ENCODE measurements around the gene LRRTM1. TPM values are rescaled to one million over a fixed set of nuclear protein-coding genes. Genes with fewer than 3 reads are reported as not detected.
A peak's percentile ranks its signal among the peaks of the same experiment; 100 is the strongest.

The LRRTM1 gene
- polyA plus RNA-seq, 6 donors from 2014 or later, result not detected

- Mint-ChIP-seq H3K4me3 (no peak overlapping the region), H3K36me3 (no peaks in the 10 kb centered on the region), H3K27ac (no peak overlapping the region), H3K4me1 (no peaks in the 10 kb centered on the region), H3K27me3 (peaks cover 0 to 15% (median 5%) of the 10 kb centered on the region in 3 donors), H3K9me3 (peaks cover 0 to 6% (median 2%) of the 10 kb centered on the region in 7 donors)
- no peak for DNase-seq
- ATAC-seq (ENCODE audit: low read depth in 2 of 2), result no peak
These were observed 11.5 kb downstream of the LRRTM1 start for GRCh38 chr2:80293039-80293438.

DNA sequence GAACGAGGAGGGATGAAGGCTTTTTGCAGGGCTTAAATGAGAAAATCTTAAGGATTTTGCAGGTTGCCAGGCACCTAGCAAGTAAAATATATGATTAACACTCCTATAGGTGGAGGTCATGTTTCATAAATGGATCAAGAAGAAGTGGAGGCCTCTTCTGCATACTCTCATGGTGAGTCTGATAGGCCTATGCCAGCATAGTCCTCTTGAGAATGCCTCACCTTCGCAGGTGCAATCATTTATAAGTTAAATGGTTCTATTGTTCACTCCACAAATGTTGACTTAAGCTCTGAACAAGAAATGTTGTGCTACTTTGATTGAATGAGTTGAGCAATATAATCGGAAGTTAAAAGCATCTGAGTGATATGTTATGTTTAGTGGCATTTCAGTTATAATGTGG, 12.1 kb downstream of the LRRTM1 start:
- H3K36me3 Mint-ChIP-seq, result no peaks in the 10 kb centered on the region
- DNase-seq, result no peak

DNA sequence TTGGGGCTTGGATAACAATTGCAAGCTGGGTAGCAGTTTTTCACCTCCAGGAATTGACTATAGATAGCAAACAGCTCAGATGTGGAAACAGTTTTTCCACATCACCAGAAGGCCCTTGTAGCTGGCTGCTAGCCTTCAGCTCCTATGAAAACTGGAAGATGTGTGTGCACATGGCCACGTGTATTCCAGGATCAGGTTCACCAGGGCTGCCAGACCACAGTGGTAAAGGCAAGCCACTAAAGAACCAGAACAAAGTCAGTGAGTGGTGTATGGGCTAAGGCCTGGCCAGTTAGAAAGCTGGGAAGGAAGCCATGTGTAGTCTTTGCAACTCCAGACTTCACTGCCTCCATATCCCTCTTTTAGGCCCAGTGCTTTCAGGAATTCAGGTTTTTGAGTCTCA, 12.9 kb downstream of the LRRTM1 start:
- Mint-ChIP-seq H3K4me1 (no peaks in the 10 kb centered on the region), H3K27me3 (peaks cover 0 to 9% (median 5%) of the 10 kb centered on the region in 3 donors), H3K36me3 (no peaks in the 10 kb centered on the region), H3K9me3 (peaks cover 0 to 9% (median 2%) of the 10 kb centered on the region in 7 donors), H3K4me3 (no peak overlapping the region), H3K27ac (no peak overlapping the region)
- ATAC-seq (ENCODE audit: low read depth in 2 of 2) (no peak), DNase-seq (no peak)

More for the DNA sequence above, 12.1 kb downstream of the LRRTM1 start:
- no peak overlapping the region for H3K4me3 Mint-ChIP-seq
- ATAC-seq (ENCODE audit: low read depth in 2 of 2), result no peak
- H3K27ac Mint-ChIP-seq, result no peak overlapping the region
- peaks cover 0 to 6% (median 2%) of the 10 kb centered on the region in 7 donors for H3K9me3 Mint-ChIP-seq
- peaks cover 0 to 14% (median 5%) of the 10 kb centered on the region in 3 donors for H3K27me3 Mint-ChIP-seq
- H3K4me1 Mint-ChIP-seq, result no peaks in the 10 kb centered on the region

DNA sequence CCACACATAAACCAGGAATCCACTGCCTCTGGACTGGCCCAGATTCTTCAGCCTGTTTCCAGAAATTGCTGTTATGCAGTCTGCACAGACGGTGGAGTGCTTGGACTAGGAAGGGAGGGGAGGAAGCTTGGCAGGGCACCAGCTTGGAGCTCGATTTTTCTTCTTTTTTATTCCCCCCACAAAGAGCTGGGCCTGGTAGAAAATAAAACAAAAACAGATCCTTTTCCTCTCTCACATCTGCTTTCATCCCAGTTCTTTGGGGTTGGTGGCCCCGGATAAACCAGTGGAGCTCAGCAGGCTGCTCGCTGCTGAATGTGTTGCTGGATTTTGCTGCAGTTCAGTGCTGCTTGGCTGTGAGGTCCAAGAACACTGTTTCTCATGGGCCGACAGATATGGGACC, 16.0 kb downstream of the LRRTM1 start:
- ATAC-seq (ENCODE audit: low read depth in 2 of 2), result no peak

DNA sequence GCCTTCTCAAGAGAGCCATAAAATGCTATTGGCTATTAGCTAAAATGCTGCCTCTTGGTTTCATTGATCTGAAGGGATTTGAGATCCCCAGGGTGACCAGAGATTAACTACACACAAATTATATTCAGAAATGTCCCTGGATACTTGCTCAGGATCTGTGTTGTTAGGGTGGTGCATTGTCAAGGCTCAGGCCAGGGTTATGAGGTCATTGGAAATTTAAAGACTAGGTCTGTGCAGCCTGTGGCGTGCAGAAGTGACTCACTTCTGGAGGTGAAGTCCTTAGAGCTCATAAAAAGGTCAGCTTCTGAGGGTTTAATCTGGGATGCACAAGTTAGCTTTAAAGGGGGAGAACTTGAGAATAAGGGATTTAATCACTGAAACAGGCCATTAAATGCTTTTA, 23.5 kb downstream of the LRRTM1 start:
- H3K9me3 Mint-ChIP-seq, result peaks cover 2 to 16% (median 5%) of the 10 kb centered on the region in 7 donors
- no peaks in the 10 kb centered on the region for H3K4me1 Mint-ChIP-seq
- H3K27me3 Mint-ChIP-seq, result no peaks in the 10 kb centered on the region
- ATAC-seq (ENCODE audit: low read depth in 2 of 2) (no peak), DNase-seq (no peak)
- H3K27ac Mint-ChIP-seq, result no peak overlapping the region
- no peaks in the 10 kb centered on the region for H3K36me3 Mint-ChIP-seq
- H3K4me3 Mint-ChIP-seq, result no peak overlapping the region

More for the DNA sequence above, 16.0 kb downstream of the LRRTM1 start:
- no peak for DNase-seq
- no peaks in the 10 kb centered on the region for H3K4me1 Mint-ChIP-seq
- H3K36me3 Mint-ChIP-seq, result no peaks in the 10 kb centered on the region
- H3K9me3 Mint-ChIP-seq, result peaks cover 0 to 6% (median 2%) of the 10 kb centered on the region in 7 donors
- H3K27ac Mint-ChIP-seq, result no peak overlapping the region
- no peak overlapping the region for H3K4me3 Mint-ChIP-seq
- peaks cover 0 to 2% (median 0%) of the 10 kb centered on the region in 3 donors for H3K27me3 Mint-ChIP-seq

DNA sequence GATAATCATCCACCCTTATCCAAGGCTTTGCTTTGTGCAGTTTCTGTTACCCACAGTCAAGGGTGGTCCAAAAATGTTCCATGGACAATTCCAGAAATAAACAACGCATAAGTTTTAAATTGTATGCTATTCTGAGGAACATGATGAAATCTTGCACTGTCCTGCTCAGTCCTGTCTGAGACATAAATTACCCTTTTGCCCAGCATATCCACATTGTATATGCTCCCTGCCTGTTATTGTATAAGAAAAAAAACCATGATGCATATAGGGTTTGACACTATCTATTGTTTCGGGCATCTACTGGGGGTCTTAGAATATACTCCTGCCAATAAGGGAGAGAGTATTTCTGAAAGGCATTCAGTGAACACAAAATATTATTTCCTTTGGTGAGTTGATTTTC, 24.0 kb downstream of the LRRTM1 start:
- no peak for DNase-seq
- peaks cover 2 to 19% (median 5%) of the 10 kb centered on the region in 7 donors for H3K9me3 Mint-ChIP-seq
- H3K36me3 Mint-ChIP-seq, result no peaks in the 10 kb centered on the region
- ATAC-seq (ENCODE audit: low read depth in 2 of 2), result no peak
- no peak overlapping the region for H3K4me3 Mint-ChIP-seq
- no peaks in the 10 kb centered on the region for H3K27me3 Mint-ChIP-seq
- no peak overlapping the region for H3K27ac Mint-ChIP-seq
- H3K4me1 Mint-ChIP-seq, result no peaks in the 10 kb centered on the region

DNA sequence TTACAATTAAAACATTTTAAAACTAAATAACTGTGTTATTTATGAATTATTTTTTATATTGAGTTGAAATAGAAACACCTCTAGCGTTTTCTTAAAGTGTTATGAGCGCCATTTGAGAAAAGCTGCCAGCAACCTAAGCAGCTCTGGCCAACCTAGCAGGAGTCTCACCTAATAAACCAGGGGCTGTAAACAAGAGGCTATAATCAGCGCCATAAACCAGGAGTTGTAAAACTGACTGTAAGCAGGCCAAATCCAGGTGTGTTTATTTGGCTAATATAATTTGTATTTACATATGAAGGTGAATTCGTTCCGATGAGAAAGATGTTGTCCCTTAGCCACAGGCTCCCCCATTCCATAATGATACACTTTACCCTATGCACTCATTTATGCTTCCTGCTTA, 34.7 kb downstream of the LRRTM1 start:
- DNase-seq (no peak), ATAC-seq (ENCODE audit: low read depth in 2 of 2) (no peak)
- H3K9me3 Mint-ChIP-seq, result peaks cover 0 to 25% (median 8%) of the 10 kb centered on the region in 7 donors
- no peaks in the 10 kb centered on the region for H3K4me1 Mint-ChIP-seq
- H3K27ac Mint-ChIP-seq, result peak overlapping the region in 1 of 6 donors; percentile 18
- H3K36me3 Mint-ChIP-seq, result no peaks in the 10 kb centered on the region
- H3K4me3 Mint-ChIP-seq, result no peak overlapping the region
- H3K27me3 Mint-ChIP-seq, result no peaks in the 10 kb centered on the region

DNA sequence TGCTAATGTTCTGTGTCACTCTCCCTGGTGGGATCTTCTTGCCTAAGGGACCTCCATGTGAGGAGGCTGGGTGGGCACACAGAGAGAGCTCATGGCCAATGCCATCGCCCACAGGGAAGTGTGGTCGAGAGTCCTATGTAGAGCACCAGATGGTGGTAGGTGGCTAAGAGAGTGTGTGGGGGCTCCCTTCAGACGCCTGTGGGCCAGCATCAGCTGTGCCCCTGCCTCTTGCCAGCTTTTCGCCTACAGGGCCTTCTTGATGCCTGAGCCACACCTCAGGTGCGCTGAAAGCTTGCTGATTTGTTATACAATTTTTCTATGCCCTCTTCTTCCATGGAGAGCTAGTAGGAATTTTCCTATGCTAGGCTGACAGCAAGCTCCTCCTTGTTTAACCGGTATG, 38.3 kb downstream of the LRRTM1 start:
- peak overlapping the region in 1 of 8 donors; percentile 64 for H3K4me3 Mint-ChIP-seq
- no peaks in the 10 kb centered on the region for H3K4me1 Mint-ChIP-seq
- no peaks in the 10 kb centered on the region for H3K36me3 Mint-ChIP-seq
- no peak overlapping the region for H3K27ac Mint-ChIP-seq
- H3K27me3 Mint-ChIP-seq, result no peaks in the 10 kb centered on the region
- no peak for DNase-seq
- H3K9me3 Mint-ChIP-seq, result peaks cover 0 to 18% (median 8%) of the 10 kb centered on the region in 7 donors
- ATAC-seq (ENCODE audit: low read depth in 2 of 2), result no peak

DNA sequence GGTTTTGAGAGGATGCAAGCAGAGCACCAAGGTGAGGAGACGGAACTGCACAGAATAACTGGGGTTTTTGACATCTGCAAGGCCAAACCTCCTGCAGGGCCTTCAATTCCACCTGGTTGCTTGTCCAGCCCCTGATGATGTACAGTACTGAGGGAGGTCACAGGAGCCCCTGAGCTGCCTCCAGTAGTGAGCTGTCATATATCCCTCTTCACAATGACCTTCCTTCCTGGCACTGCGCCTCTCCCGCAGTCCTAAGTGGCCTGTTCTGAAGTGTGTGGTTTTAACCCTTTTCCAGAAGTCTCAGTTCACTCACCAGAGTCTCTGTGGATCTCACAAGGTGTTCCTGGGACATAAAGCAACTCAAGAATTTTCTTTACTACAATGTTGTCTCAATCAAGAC, 45.3 kb downstream of the LRRTM1 start:
- H3K27me3 Mint-ChIP-seq, result no peaks in the 10 kb centered on the region
- H3K27ac Mint-ChIP-seq, result no peak overlapping the region
- ATAC-seq (ENCODE audit: low read depth in 2 of 2) (no peak), DNase-seq (no peak)
- peaks cover 0 to 4% (median under 1%) of the 10 kb centered on the region in 7 donors for H3K9me3 Mint-ChIP-seq
- H3K36me3 Mint-ChIP-seq, result no peaks in the 10 kb centered on the region
- H3K4me3 Mint-ChIP-seq, result no peak overlapping the region
- no peaks in the 10 kb centered on the region for H3K4me1 Mint-ChIP-seq

DNA sequence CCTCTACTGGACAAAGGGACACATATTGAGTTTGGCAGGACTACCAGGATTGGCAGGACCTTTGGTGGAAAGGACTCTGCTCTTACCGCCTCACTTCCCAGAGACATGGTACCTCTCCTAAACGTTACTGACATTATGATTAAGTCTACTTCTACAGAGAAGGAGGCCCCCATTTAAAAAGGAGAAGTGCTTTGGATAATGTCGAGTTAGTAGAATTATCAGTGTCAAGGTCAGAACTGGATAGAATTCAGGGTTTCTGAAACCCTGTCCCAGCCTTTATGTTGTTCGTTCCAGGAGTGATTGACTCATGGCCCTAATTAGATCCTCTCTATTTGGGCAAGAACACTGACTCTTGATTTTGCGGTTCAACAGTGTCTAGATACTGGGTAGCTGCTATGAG, 45.8 kb downstream of the LRRTM1 start:
- no peak overlapping the region for H3K4me3 Mint-ChIP-seq
- H3K4me1 Mint-ChIP-seq, result no peaks in the 10 kb centered on the region
- H3K27me3 Mint-ChIP-seq, result no peaks in the 10 kb centered on the region

DNA sequence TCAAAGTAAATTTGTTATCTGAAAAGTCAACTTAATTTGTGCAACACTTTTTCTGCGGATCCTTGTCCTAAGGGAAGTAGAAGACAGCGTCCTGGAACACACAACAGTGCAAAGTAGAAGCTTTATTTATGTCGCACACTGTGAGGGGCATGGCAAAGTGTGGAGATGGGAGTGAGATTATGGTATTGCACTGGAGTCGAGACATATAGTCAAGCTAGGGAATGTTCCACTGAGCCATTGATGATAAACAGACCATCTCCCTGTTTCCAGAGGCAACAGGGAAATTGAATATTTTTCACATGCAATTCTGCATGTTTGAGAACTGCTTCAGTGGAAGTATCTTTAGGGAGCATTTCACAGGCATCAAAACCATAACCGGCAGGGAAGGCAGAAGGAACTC, 46.2 kb downstream of the LRRTM1 start:
- no peak overlapping the region for H3K4me3 Mint-ChIP-seq
- DNase-seq (no peak), ATAC-seq (ENCODE audit: low read depth in 2 of 2) (no peak)
- no peaks in the 10 kb centered on the region for H3K4me1 Mint-ChIP-seq
- H3K27ac Mint-ChIP-seq, result no peak overlapping the region
- no peaks in the 10 kb centered on the region for H3K36me3 Mint-ChIP-seq
- H3K9me3 Mint-ChIP-seq, result peaks cover 0 to 8% (median 2%) of the 10 kb centered on the region in 7 donors
- no peaks in the 10 kb centered on the region for H3K27me3 Mint-ChIP-seq

More for the DNA sequence above, 45.8 kb downstream of the LRRTM1 start:
- Mint-ChIP-seq H3K9me3 (peaks cover 0 to 4% (median 0%) of the 10 kb centered on the region in 7 donors), H3K27ac (no peak overlapping the region), H3K36me3 (no peaks in the 10 kb centered on the region)
- no peak for DNase-seq
- ATAC-seq (ENCODE audit: low read depth in 2 of 2), result no peak

GRCh38 chr2:80257450-80257849, 47.1 kb downstream of the LRRTM1 start:
- H3K36me3 Mint-ChIP-seq, result no peaks in the 10 kb centered on the region
- H3K27ac Mint-ChIP-seq, result no peak overlapping the region
- no peak overlapping the region for H3K4me3 Mint-ChIP-seq
- DNase-seq (no peak), ATAC-seq (ENCODE audit: low read depth in 2 of 2) (no peak)
- H3K9me3 Mint-ChIP-seq, result peaks cover 0 to 9% (median 2%) of the 10 kb centered on the region in 7 donors
- no peaks in the 10 kb centered on the region for H3K4me1 Mint-ChIP-seq
- no peaks in the 10 kb centered on the region for H3K27me3 Mint-ChIP-seq

DNA sequence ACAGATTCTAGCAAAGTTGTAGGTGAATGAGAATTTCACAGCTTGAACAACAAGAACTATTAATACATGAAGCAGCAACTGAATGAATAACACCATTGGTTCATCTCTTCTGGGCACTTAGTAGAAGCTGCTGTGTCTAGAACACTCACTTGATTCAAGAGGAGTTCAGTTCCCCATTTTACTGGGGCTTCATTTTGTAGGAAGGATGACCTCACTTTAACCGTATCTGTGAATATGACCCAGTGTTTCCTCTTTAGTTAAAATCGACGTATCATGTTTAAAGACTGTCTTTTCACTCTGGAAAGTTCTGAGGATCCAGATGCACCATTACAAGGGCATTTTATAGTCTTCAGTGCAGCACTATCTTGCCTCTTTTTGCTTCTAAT, 47.8 kb downstream of the LRRTM1 start:
- Mint-ChIP-seq H3K27me3 (no peaks in the 10 kb centered on the region), H3K4me1 (no peaks in the 10 kb centered on the region), H3K36me3 (no peaks in the 10 kb centered on the region), H3K9me3 (peaks cover 0 to 9% (median 2%) of the 10 kb centered on the region in 7 donors), H3K4me3 (no peak overlapping the region), H3K27ac (no peak overlapping the region)
- ATAC-seq (ENCODE audit: low read depth in 2 of 2), result no peak
- no peak for DNase-seq

DNA sequence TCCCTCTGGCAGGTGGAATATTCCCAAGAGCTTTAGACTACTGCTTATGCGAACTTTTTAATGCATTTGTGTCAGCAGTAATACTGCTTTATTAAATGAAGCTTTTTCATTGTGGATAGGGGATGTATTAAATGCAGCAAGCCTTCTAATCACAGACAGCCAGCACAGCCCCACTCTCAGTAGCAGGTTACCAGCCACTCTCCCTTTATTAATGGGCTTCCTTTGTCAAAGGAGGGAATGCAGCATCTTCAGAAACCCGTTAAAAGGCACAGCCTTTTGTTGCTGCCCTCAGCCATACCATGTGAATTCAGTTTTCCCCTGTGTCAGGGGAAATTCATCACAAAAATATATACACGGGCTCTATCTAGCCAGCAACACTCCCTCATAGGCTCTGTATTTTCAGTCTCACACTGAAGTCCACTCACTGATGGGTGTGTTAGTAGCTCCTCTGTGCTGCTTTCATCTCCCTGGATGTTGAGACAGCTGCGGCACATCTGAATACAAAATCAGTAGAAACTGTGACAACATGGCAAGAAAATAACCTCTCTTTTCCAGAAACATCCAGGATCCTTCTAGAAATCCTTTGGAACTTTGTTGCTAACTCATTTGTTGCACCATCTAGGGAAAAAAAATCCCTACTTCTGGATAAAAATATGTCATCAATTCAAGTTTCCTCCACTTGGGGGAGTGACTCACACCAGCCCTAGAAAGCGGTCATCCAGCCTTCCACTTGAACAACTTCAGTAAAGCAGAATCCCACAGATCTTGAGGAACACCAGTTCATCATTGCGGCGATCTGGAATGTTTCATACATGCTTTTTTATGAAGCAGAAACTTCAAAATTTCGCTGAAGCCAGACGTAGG, 48.4 kb downstream of the LRRTM1 start:
- no peak overlapping the region for H3K4me3 Mint-ChIP-seq
- H3K36me3 Mint-ChIP-seq, result no peaks in the 10 kb centered on the region
- H3K27me3 Mint-ChIP-seq, result no peaks in the 10 kb centered on the region
- peaks cover 0 to 9% (median 2%) of the 10 kb centered on the region in 7 donors for H3K9me3 Mint-ChIP-seq
- ATAC-seq (ENCODE audit: low read depth in 2 of 2), result no peak
- DNase-seq, result no peak
- no peaks in the 10 kb centered on the region for H3K4me1 Mint-ChIP-seq
- no peak overlapping the region for H3K27ac Mint-ChIP-seq

Data from naive B cell (primary cell).